ENCODE measurements around the gene SLC38A1. TPM values are rescaled to one million over a fixed set of nuclear protein-coding genes. Genes with fewer than 3 reads are reported as not detected.

SLC38A1 gene
- total and polyA plus RNA-seq, 2 experiments from 2014 or later, result 114 to 234 TPM

GRCh38 chr12:46136249-46136648 lies 132.6 kb downstream of the SLC38A1 start (continued):
- TF ChIP-seq ZNF462 (CRISPR knock-in tag; IDR thresholded peaks at IDR 0.05), result no peak
- no peak for TF ChIP-seq EZH2phosphoT487 (IDR thresholded peaks at IDR 0.05; ENCODE audit: unreplicated experiment)
- TF ChIP-seq REST (IDR thresholded peaks at IDR 0.05; ENCODE audit: unreplicated experiment), result no peak
- no peak for TF ChIP-seq NANOG (IDR thresholded peaks at IDR 0.05; ENCODE audit: borderline replicate concordance)
- TF ChIP-seq ZNF331 (CRISPR knock-in tag; IDR thresholded peaks at IDR 0.05; ENCODE audit: low read depth), result no peak
- TF ChIP-seq STAT1 (IDR thresholded peaks at IDR 0.05; ENCODE audit: unreplicated experiment), result no peak
- TF ChIP-seq POLR2AphosphoS5 (IDR thresholded peaks at IDR 0.05; ENCODE audit: low read depth), result no peak

Measured in GM23338 (cell line).